HepG2 (cell line): ENCODE measurements around the gene GDF15. TPM values are rescaled to one million over a fixed set of nuclear protein-coding genes. Genes with fewer than 3 reads are reported as not detected.
A peak's percentile ranks its signal among the peaks of the same experiment; 100 is the strongest.

Experiments
- CBX1 ChIP-seq: IDR thresholded peaks from one replicate; pipeline ENCODE4 v1.6.1; 2016; ENCODE audit warnings: antibody characterized with exemption, low read depth
- CBX2 ChIP-seq, 2 experiments: fragments of 200-600 bp in 1 of 2; sonication (generic); formaldehyde crosslinking in 1 of 2; IDR thresholded peaks; 2 replicates each; pipeline versions ENCODE4 v1.7.0 to v1.8.1; 2018 to 2022; ENCODE audit warnings: low read depth in 2 of 2, low read length in 1 of 2, mild to moderate bottlenecking in 1 of 2, missing genetic modification reagents in 1 of 2
- CBX5 ChIP-seq: sonication (generic); formaldehyde crosslinking; IDR thresholded peaks from 2 replicates; pipeline ENCODE4 v1.4.0; 2020; ENCODE audit warnings: missing genetic modification reagents, borderline replicate concordance
- MTF2 ChIP-seq: sonication (generic); formaldehyde crosslinking; IDR thresholded peaks from 2 replicates; pipeline ENCODE4 v1.5.0; 2020; ENCODE audit warnings: missing genetic modification reagents, borderline replicate concordance
- NKX3-1 ChIP-seq: sonication (generic); formaldehyde crosslinking; IDR thresholded peaks from 2 replicates; pipeline ENCODE4 v1.5.0; 2020; ENCODE audit warnings: missing genetic modification reagents
- NR2F1 ChIP-seq, 2 experiments: fragments of 450-650 bp in 1 of 2; formaldehyde crosslinking in 1 of 2; IDR thresholded peaks; 2 replicates each; pipeline versions ENCODE4 v1.5.0 to v1.6.1; 2016 to 2020; ENCODE audit warnings: mild to moderate bottlenecking in 1 of 2, missing compliant biosample characterization in 1 of 2, missing genetic modification reagents in 1 of 2, moderate library complexity in 1 of 2
- RFX1 ChIP-seq: fragments of 450-650 bp; IDR thresholded peaks from 2 replicates; pipeline ENCODE4 v1.6.1; 2017
- SUZ12 ChIP-seq: fragments of 150-350 bp; IDR thresholded peaks from 2 replicates; pipeline ENCODE4 v1.6.1; 2014; ENCODE audit warnings: low read depth, low read length
- ZBTB7A ChIP-seq: sonication (generic); formaldehyde crosslinking; IDR thresholded peaks from 2 replicates; pipeline ENCODE4 v1.8.0; 2022; ENCODE audit warnings: mild to moderate bottlenecking, missing genetic modification reagents
- ZFY ChIP-seq: sonication (generic); formaldehyde crosslinking; IDR thresholded peaks from 2 replicates; pipeline ENCODE4 v1.4.0; 2020; ENCODE audit warnings: missing genetic modification reagents
- ZNF138 ChIP-seq: sonication (generic); formaldehyde crosslinking; IDR thresholded peaks from 2 replicates; pipeline ENCODE4 v1.5.0; 2020; ENCODE audit warnings: mild to moderate bottlenecking, low read depth, missing genetic modification reagents
- ZNF441 ChIP-seq: sonication (generic); formaldehyde crosslinking; IDR thresholded peaks from 2 replicates; pipeline ENCODE4 v1.7.0; 2021; ENCODE audit warnings: missing genetic modification reagents, borderline replicate concordance
- ZNF619 ChIP-seq: sonication (generic); formaldehyde crosslinking; IDR thresholded peaks from 2 replicates; pipeline ENCODE4 v1.4.0; 2020; ENCODE audit warnings: mild to moderate bottlenecking, missing genetic modification reagents
- ZNF788 ChIP-seq: sonication (generic); formaldehyde crosslinking; IDR thresholded peaks from 2 replicates; pipeline ENCODE4 v1.5.0; 2020; ENCODE audit warnings: mild to moderate bottlenecking, missing genetic modification reagents, borderline replicate concordance
- polyA plus RNA-seq, 8 experiments: library from polyadenylated mRNA; depleted of rRNA in 3 of 8; stranded (reverse) in 7 of 8; unstranded in 1 of 8; fragments of >200 nt; fragmentation: Illumina TruSeq in 4 of 8; extraction: Trizol in 4 of 8; gene quantifications; 2 replicates each; pipeline versions ENCODE4 v1.2.1 to v1.2.3, GENCODE V29; 2011 to 2016; ENCODE audit warnings: low read depth in 4 of 8, missing spikeins in 1 of 8, mixed read lengths in 1 of 8; ENCODE audit not compliant: insufficient read depth in 1 of 8
- total RNA-seq, 5 experiments: library from RNA; depleted of rRNA; stranded (reverse); fragments of >200 nt; fragmentation: Illumina TruSeq; extraction: Trizol; gene quantifications; 2 replicates each; pipeline ENCODE4 v1.2.3, GENCODE V29; 2016; ENCODE audit warnings: low read depth in 1 of 5
- TF ChIP-seq, protein P1 (sequence below): sonication (generic); formaldehyde crosslinking; IDR thresholded peaks from 2 replicates; pipeline ENCODE4 v1.4.0; 2020; ENCODE audit warnings: missing genetic modification reagents
- TF ChIP-seq, protein P2 (sequence below): sonication (generic); formaldehyde crosslinking; conservative IDR thresholded peaks from 2 replicates; pipeline ENCODE4 v1.4.0; 2020; ENCODE audit warnings: missing genetic modification reagents
- TF ChIP-seq, protein P3 (sequence below): sonication (generic); formaldehyde crosslinking; conservative IDR thresholded peaks from 2 replicates; pipeline ENCODE4 v1.4.0; 2020; ENCODE audit warnings: missing genetic modification reagents
- TF ChIP-seq, protein P4 (sequence below): sonication (generic); formaldehyde crosslinking; IDR thresholded peaks from 2 replicates; pipeline ENCODE4 v1.4.0; 2020; ENCODE audit warnings: missing genetic modification reagents, borderline replicate concordance

Gene GDF15
- total and polyA plus RNA-seq, 2 of the 13 experiments (the other 11 are each of a cell fraction or from before 2014, with no cell fraction given) = 146 to 422 TPM

DNA sequence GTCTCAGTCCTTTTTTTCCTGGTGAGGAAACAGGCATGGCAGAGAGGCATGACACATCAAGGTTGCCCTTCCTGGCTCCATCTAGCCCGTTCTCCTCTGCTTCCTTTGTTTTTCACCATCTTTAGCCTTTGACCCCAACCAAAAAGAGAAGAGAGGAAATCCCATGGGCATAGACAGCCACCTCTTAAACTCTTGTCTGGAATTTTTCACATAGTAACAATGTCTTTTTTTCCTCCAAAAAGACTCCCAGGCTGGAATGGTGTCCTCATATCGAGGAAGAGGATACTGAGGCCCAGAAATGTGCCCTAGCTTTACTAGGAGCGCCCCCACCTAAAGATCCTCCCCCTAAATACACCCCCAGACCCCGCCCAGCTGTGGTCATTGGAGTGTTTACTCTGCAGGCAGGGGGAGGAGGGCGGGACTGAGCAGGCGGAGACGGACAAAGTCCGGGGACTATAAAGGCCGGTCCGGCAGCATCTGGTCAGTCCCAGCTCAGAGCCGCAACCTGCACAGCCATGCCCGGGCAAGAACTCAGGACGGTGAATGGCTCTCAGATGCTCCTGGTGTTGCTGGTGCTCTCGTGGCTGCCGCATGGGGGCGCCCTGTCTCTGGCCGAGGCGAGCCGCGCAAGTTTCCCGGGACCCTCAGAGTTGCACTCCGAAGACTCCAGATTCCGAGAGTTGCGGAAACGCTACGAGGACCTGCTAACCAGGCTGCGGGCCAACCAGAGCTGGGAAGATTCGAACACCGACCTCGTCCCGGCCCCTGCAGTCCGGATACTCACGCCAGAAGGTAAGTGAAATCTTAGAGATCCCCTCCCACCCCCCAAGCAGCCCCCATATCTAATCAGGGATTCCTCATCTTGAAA is at the start of gene GDF15 (continued):
- TF ChIP-seq, protein P1, sequence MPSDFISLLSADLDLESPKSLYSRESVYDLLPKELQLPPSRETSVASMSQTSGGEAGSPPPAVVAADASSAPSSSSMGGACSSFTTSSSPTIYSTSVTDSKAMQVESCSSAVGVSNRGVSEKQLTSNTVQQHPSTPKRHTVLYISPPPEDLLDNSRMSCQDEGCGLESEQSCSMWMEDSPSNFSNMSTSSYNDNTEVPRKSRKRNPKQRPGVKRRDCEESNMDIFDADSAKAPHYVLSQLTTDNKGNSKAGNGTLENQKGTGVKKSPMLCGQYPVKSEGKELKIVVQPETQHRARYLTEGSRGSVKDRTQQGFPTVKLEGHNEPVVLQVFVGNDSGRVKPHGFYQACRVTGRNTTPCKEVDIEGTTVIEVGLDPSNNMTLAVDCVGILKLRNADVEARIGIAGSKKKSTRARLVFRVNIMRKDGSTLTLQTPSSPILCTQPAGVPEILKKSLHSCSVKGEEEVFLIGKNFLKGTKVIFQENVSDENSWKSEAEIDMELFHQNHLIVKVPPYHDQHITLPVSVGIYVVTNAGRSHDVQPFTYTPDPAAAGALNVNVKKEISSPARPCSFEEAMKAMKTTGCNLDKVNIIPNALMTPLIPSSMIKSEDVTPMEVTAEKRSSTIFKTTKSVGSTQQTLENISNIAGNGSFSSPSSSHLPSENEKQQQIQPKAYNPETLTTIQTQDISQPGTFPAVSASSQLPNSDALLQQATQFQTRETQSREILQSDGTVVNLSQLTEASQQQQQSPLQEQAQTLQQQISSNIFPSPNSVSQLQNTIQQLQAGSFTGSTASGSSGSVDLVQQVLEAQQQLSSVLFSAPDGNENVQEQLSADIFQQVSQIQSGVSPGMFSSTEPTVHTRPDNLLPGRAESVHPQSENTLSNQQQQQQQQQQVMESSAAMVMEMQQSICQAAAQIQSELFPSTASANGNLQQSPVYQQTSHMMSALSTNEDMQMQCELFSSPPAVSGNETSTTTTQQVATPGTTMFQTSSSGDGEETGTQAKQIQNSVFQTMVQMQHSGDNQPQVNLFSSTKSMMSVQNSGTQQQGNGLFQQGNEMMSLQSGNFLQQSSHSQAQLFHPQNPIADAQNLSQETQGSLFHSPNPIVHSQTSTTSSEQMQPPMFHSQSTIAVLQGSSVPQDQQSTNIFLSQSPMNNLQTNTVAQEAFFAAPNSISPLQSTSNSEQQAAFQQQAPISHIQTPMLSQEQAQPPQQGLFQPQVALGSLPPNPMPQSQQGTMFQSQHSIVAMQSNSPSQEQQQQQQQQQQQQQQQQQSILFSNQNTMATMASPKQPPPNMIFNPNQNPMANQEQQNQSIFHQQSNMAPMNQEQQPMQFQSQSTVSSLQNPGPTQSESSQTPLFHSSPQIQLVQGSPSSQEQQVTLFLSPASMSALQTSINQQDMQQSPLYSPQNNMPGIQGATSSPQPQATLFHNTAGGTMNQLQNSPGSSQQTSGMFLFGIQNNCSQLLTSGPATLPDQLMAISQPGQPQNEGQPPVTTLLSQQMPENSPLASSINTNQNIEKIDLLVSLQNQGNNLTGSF (CRISPR knock-in tag) = peak; percentile 93
- TF ChIP-seq CBX1 = peak; percentile 99
- TF ChIP-seq ZBTB7A (CRISPR knock-in tag) = 0 out of 2 replicates have a peak, but pooled peaks have one; percentile 59
- TF ChIP-seq, protein P2, sequence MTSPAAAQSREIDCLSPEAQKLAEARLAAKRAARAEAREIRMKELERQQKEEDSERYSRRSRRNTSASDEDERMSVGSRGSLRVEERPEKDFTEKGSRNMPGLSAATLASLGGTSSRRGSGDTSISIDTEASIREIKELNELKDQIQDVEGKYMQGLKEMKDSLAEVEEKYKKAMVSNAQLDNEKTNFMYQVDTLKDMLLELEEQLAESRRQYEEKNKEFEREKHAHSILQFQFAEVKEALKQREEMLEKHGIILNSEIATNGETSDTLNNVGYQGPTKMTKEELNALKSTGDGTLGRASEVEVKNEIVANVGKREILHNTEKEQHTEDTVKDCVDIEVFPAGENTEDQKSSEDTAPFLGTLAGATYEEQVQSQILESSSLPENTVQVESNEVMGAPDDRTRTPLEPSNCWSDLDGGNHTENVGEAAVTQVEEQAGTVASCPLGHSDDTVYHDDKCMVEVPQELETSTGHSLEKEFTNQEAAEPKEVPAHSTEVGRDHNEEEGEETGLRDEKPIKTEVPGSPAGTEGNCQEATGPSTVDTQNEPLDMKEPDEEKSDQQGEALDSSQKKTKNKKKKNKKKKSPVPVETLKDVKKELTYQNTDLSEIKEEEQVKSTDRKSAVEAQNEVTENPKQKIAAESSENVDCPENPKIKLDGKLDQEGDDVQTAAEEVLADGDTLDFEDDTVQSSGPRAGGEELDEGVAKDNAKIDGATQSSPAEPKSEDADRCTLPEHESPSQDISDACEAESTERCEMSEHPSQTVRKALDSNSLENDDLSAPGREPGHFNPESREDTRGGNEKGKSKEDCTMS (CRISPR knock-in tag) = no peak
- TF ChIP-seq NKX3-1 (CRISPR knock-in tag) = peak; percentile 80
- TF ChIP-seq ZNF441 (CRISPR knock-in tag) = peak; percentile 88
- TF ChIP-seq CBX2 (IDR thresholded peaks at IDR 0.05; ENCODE audit: low read depth, low read length) = no peak
- no peak for TF ChIP-seq CBX2 (CRISPR knock-in tag; IDR thresholded peaks at IDR 0.05; ENCODE audit: low read depth)
- peak; percentile 88; the same call in 1 of the 2 replicates for TF ChIP-seq ZNF788 (CRISPR knock-in tag)
- TF ChIP-seq MTF2 (CRISPR knock-in tag) = no peak; the same call in 1 of the 2 replicates
- TF ChIP-seq RFX1 = no peak
- peak; percentile 74 for TF ChIP-seq ZFY
- TF ChIP-seq ZNF138 = no peak; the same call in 1 of the 2 replicates
- peak; percentile 60; the same call in 1 of the 2 replicates for TF ChIP-seq CBX5
- TF ChIP-seq SUZ12 = no peak
- TF ChIP-seq NR2F1 (CRISPR knock-in tag; IDR thresholded peaks at IDR 0.05) = peak; percentile 13 to 74; a peak in 2 of 4 replicates
- TF ChIP-seq ZNF619 (CRISPR knock-in tag) = peak; percentile 65; the same call in 1 of the 2 replicates
- TF ChIP-seq, protein P3, sequence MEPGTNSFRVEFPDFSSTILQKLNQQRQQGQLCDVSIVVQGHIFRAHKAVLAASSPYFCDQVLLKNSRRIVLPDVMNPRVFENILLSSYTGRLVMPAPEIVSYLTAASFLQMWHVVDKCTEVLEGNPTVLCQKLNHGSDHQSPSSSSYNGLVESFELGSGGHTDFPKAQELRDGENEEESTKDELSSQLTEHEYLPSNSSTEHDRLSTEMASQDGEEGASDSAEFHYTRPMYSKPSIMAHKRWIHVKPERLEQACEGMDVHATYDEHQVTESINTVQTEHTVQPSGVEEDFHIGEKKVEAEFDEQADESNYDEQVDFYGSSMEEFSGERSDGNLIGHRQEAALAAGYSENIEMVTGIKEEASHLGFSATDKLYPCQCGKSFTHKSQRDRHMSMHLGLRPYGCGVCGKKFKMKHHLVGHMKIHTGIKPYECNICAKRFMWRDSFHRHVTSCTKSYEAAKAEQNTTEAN (CRISPR knock-in tag) = peak; percentile 89
- TF ChIP-seq, protein P4, sequence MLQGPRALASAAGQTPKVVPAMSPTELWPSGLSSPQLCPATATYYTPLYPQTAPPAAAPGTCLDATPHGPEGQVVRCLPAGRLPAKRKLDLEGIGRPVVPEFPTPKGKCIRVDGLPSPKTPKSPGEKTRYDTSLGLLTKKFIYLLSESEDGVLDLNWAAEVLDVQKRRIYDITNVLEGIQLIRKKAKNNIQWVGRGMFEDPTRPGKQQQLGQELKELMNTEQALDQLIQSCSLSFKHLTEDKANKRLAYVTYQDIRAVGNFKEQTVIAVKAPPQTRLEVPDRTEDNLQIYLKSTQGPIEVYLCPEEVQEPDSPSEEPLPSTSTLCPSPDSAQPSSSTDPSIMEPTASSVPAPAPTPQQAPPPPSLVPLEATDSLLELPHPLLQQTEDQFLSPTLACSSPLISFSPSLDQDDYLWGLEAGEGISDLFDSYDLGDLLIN = peak; percentile 98
